NOMO-1 (cell line): ENCODE measurements around the gene ADAMTSL3.
"Not testable (repeated sequence)": the region's sequence is repeated elsewhere in the genome, so short reads cannot be mapped to it uniquely, and the experiment has no call there.

Experiments
- DNase-seq, 2 experiments: peaks; one replicate each; lab custom pipeline; 2025; ENCODE audit not compliant: unreplicated experiment in 2 of 2; lab: John Stamatoyannopoulos, UW

Gene ADAMTSL3

GRCh38 chr15:84003791-84004503, 350.0 kb downstream of the ADAMTSL3 start:
- no peak for DNase-seq

DNA sequence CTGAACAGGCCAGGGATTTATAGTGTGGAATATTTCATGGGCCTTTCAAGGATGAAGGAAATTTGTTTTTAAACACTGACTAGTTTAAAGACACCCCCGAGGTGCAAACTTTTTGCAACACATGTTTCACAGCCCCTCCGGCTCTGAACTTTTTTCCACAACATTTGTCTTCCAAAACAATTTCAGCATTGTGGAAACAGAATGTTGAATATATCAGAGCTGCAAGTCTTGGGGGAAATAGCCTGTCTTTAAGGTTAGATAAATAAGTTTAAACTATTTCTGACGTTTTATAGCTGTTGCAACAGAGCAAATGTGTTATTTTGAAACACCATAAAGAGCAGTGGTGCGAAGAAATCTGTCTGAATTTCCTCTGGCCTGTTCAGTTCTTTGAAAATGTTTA, 352.5 kb downstream of the ADAMTSL3 start:
- no peak for DNase-seq

- no peak for DNase-seq
Observed at GRCh38 chr15:84009616-84010015, 355.7 kb downstream of the ADAMTSL3 start.

DNA sequence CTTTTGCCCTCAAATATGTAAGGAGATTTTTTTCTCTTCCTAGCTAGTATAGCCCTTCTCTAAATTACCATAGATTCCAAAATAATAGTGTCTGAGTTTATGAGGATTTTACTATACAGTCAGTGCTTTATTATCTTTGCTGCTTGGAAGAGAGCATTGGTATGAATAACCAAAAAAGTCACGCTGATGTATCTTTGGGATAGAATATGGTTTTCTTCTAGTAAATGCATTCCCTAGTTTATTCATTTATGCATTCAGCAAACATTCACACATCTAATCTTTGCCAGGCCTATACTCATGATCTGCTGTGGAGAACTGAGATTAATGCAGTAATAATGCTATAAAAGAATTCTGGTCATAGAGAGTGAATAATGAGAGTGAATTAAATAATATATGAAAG, 356.3 kb downstream of the ADAMTSL3 start:
- no peak for DNase-seq

DNA sequence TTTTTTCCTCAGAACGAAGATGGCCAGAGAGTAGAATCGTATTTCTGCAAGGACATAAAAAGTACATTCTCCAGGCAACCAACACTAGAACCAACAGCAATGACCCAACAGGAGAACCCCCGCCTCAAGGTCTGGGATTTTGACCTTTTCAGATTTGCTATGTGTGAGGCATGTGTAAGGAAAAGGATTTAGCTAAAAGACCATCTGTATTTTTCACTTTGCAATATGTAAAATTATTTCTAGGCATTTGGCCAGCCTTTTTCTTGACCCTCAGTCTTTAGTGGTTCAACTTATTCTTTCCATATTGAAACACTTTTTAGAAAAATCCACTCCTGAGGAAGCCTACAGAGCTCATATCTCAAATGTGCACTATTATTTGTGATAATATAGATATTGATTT, 362.4 kb downstream of the ADAMTSL3 start:
- no peak for DNase-seq

DNA sequence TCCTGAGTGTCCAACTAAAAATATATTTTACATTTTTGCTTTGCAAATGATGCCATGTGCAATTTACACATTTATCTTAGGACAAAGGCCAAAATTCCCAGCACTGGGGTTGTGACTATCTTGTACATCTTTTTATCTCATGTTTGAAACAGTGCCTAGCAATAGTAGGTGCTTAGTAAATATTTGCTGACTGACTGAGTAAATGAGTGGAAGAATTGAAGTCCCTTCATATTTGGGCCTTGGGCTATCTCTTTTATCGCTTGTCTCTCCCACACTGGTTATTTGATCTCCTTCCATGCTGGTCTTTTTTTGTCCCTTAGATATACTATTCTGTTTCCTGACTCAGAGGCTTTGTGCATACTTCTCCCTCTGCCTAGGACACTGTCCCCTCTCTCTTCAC, 368.6 kb downstream of the ADAMTSL3 start:
- no peak for DNase-seq

GRCh38 chr15:84023636-84024035, 369.7 kb downstream of the ADAMTSL3 start:
- DNase-seq, result no peak

GRCh38 chr15:84033793-84034553, 380.1 kb downstream of the ADAMTSL3 start:
- no peak for DNase-seq

- no peak for DNase-seq
Observed at GRCh38 chr15:84034578-84035398, 380.9 kb downstream of the ADAMTSL3 start.

GRCh38 chr15:84035399-84035766, 381.5 kb downstream of the ADAMTSL3 start:
- DNase-seq, result no peak

DNA sequence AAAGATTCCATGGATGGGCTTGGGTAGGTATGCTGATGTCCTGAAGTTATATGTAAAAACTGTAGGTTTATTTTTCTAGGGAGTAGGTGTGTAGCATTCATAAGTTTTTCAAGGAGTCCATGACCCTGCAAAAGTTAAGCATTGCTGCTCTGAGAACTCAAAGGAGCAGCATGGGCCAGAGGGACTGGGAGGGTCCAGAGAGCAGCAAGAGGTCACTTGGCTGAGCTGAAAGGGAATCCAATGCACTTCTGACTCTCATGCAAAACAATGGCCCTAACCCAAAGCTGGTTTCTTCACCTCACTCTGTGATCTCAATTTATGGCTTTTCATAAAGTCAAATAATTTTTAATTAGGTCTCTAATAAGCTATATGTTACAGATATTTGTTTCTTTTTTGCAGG, 383.4 kb downstream of the ADAMTSL3 start:
- no peak for DNase-seq

GRCh38 chr15:84042434-84043056, 388.6 kb downstream of the ADAMTSL3 start:
- not testable (repeated sequence) for DNase-seq

GRCh38 chr15:84046064-84046637, 392.2 kb downstream of the ADAMTSL3 start:
- DNase-seq, result no peak

- DNase-seq, result not testable (repeated sequence)
Observed at GRCh38 chr15:84049480-84049879, 395.6 kb downstream of the ADAMTSL3 start.

- no peak for DNase-seq
Observed at GRCh38 chr15:84050076-84050475, 396.2 kb downstream of the ADAMTSL3 start.

GRCh38 chr15:84051146-84051545, 397.2 kb downstream of the ADAMTSL3 start:
- not testable (repeated sequence) for DNase-seq

GRCh38 chr15:84054544-84054943, 400.6 kb downstream of the ADAMTSL3 start:
- not testable (repeated sequence) for DNase-seq

DNA sequence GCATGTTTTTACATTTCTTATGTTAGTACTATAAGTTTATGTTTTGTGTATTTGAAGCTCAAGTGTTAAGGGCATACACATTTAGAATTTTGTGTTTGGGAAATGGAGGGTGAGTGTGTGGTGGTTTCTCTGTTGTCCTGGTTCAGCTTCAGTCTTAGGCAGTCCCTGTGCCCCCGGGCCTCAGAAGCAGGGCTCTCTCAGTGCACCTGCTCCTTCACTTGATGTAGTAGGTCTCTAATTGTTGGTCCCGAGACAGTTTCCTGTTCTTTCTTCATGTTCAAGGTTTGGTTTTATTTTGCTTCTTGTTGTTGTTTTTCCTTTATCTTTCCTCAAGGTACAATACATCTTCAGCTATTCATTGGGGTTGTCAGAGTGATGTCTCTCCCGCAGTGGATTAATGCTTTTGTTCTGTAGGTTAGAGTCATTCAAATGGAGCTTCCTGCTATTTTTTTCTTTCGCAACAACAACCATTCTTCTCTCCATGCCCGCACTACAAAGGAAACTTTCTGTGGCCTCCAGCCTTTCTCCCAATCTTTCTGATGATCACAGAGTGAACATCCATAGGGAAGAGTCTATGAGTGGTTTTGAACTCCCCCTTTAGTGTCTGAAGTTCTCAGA, 403.9 kb downstream of the ADAMTSL3 start:
- DNase-seq, result no peak

DNA sequence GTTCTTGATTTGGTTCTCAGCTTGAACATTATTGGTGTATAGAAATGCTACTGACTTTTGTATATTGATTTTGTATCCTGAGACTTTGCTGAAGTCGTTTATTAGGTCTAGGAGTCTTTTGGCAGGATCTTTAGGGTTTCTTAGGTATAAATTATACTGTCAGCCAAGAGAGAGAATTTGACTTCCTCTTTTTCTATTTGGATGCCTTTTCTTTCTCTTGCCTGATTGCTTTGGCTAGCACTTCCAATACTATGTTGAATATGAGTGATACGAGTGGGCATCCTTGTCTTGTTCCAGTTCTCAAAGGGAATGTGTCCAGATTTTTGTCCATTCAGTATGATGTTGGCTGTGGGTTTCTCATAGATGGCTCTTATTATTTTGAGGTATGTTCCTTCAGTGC, 409.8 kb downstream of the ADAMTSL3 start:
- not testable (repeated sequence) for DNase-seq

- DNase-seq, result not testable (repeated sequence)
Observed at GRCh38 chr15:84068674-84069073, 414.8 kb downstream of the ADAMTSL3 start.
